ENCODE data around the gene PIH1D2.
"Not testable (repeated sequence)": the region's sequence is repeated elsewhere in the genome, so short reads cannot be mapped to it uniquely, and the experiment has no call there.

Gene PIH1D2

GRCh38 chr11:112097734-112098528 is 24.1 kb upstream of the PIH1D2 start:
- no peak for DNase-seq (ENCODE audit: low read depth in 1 of 2, low spot score in 1 of 2)
- Histone ChIP-seq H3K4me3 (replicated peaks; ENCODE audit: insufficient read depth, low read length) (no peak overlapping the region), H3K27me3 (ENCODE audit: insufficient read depth, poor library complexity, severe bottlenecking) (no peaks in the 10 kb centered on the region), H3K27ac (replicated peaks) (no peak overlapping the region)
- TF ChIP-seq GABPA (IDR thresholded peaks at IDR 0.05; ENCODE audit: low read depth) (no peak), SPI1 (IDR thresholded peaks at IDR 0.05; ENCODE audit: borderline replicate concordance, low read depth) (no peak), POLR2AphosphoS5 (IDR thresholded peaks at IDR 0.05; ENCODE audit: low read depth) (no peak), CTCF (IDR thresholded peaks at IDR 0.05; ENCODE audit: insufficient read depth, low read length) (no peak), REST (IDR thresholded peaks at IDR 0.05; ENCODE audit: insufficient replicate concordance, low read depth) (no peak)

GRCh38 chr11:112096194-112096593 is 22.4 kb upstream of the PIH1D2 start:
- no peak for TF ChIP-seq CTCF (IDR thresholded peaks at IDR 0.05; ENCODE audit: insufficient read depth, low read length)
- TF ChIP-seq POLR2AphosphoS5 (IDR thresholded peaks at IDR 0.05; ENCODE audit: low read depth) = no peak
- no peak for TF ChIP-seq REST (IDR thresholded peaks at IDR 0.05; ENCODE audit: insufficient replicate concordance, low read depth)
- TF ChIP-seq GABPA (IDR thresholded peaks at IDR 0.05; ENCODE audit: low read depth) = no peak
- no peak for TF ChIP-seq SPI1 (IDR thresholded peaks at IDR 0.05; ENCODE audit: borderline replicate concordance, low read depth)
- H3K27me3 ChIP-seq (ENCODE audit: insufficient read depth, poor library complexity, severe bottlenecking) = no peaks in the 10 kb centered on the region
- no peak overlapping the region for H3K4me3 ChIP-seq (replicated peaks; ENCODE audit: insufficient read depth, low read length)
- H3K27ac ChIP-seq (replicated peaks) = no peak overlapping the region
- no peak for DNase-seq (ENCODE audit: low read depth in 1 of 2, low spot score in 1 of 2)

GRCh38 chr11:112095302-112095701 is 21.5 kb upstream of the PIH1D2 start:
- H3K27ac ChIP-seq (replicated peaks); H3K4me3 ChIP-seq (replicated peaks; ENCODE audit: insufficient read depth, low read length); H3K27me3 ChIP-seq (ENCODE audit: insufficient read depth, poor library complexity, severe bottlenecking); DNase-seq (ENCODE audit: low read depth in 1 of 2, low spot score in 1 of 2): not testable (repeated sequence)

GRCh38 chr11:112087212-112087611 is 13.4 kb upstream of the PIH1D2 start:
- DNase-seq (ENCODE audit: low read depth in 1 of 2, low spot score in 1 of 2) = no peak
- TF ChIP-seq SPI1 (IDR thresholded peaks at IDR 0.05; ENCODE audit: borderline replicate concordance, low read depth) (no peak), CTCF (IDR thresholded peaks at IDR 0.05; ENCODE audit: insufficient read depth, low read length) (no peak), REST (IDR thresholded peaks at IDR 0.05; ENCODE audit: insufficient replicate concordance, low read depth) (no peak), GABPA (IDR thresholded peaks at IDR 0.05; ENCODE audit: low read depth) (no peak), POLR2AphosphoS5 (IDR thresholded peaks at IDR 0.05; ENCODE audit: low read depth) (no peak)
- Histone ChIP-seq H3K27ac (replicated peaks) (peak overlapping the region; percentile 78), H3K27me3 (ENCODE audit: insufficient read depth, poor library complexity, severe bottlenecking) (no peaks in the 10 kb centered on the region), H3K4me3 (replicated peaks; ENCODE audit: insufficient read depth, low read length) (peak overlapping the region; percentile 78)

Measured in HL-60 (cell line).